Sigmoid colon (tissue), 7 donors: ENCODE data around the gene AQR. TPM values are rescaled to one million over a fixed set of nuclear protein-coding genes. Genes with fewer than 3 reads are reported as not detected.
"Not testable (repeated sequence)": the region's sequence is repeated elsewhere in the genome, so short reads cannot be mapped to it uniquely, and the experiment has no call there.

Source experiments
- DNase-seq: peaks from one replicate; pipeline ENCODE4 v3.0.0-alpha.2; 2019
- H3K27ac ChIP-seq, 4 donors: fragments of 200-600 bp; sonication (generic); one replicate each; pipeline ENCODE4 v1.5.1; 2016 to 2019; ENCODE audit warnings: mild to moderate bottlenecking in 1 of 4
- H3K27me3 ChIP-seq, 3 donors: fragments of 200-600 bp; sonication (generic); one replicate each; pipeline ENCODE4 v1.5.1; 2019; ENCODE audit warnings: mild to moderate bottlenecking in 1 of 3
- H3K36me3 ChIP-seq, 4 donors: fragments of 200-600 bp; sonication (generic); one replicate each; pipeline ENCODE4 v1.5.1; 2016 to 2019
- H3K4me1 ChIP-seq, 4 donors: fragments of 200-600 bp; sonication (generic); one replicate each; pipeline ENCODE4 v1.5.1; 2017 to 2019
- H3K4me3 ChIP-seq, 4 donors: fragments of 200-600 bp; sonication (generic); one replicate each; pipeline ENCODE4 v1.5.1; 2017 to 2019; ENCODE audit warnings: mild to moderate bottlenecking in 2 of 4, moderate library complexity in 1 of 4
- H3K9me3 ChIP-seq, 4 donors: fragments of 200-600 bp in 3 of 4; sonication (generic) in 3 of 4; one replicate each; pipeline versions ENCODE4 v1.5.1 to v1.6.1; 2013 to 2019
- EP300 ChIP-seq, 4 donors: sonication (generic); formaldehyde crosslinking; IDR thresholded peaks; one replicate each; pipeline ENCODE4 v1.6.1; 2017; ENCODE audit warnings: antibody characterized with exemption in 4 of 4
- POLR2A ChIP-seq, 2 donors: fragments of 450-650 bp; IDR thresholded peaks; one replicate each; pipeline ENCODE4 v1.6.1; 2016; ENCODE audit warnings: antibody characterized with exemption in 2 of 2, mild to moderate bottlenecking in 2 of 2, moderate library complexity in 2 of 2
- POLR2AphosphoS5 ChIP-seq, 4 donors: sonication (generic); formaldehyde crosslinking; IDR thresholded peaks; one replicate each; pipeline ENCODE4 v1.6.1; 2017; ENCODE audit warnings: antibody characterized with exemption in 4 of 4
- WGBS, 2 donors: extraction: QIAGEN DNeasy Blood & Tissue Kit; methylation state at CpG; one replicate each; pipeline ENCODE4 v1.1.7; 2013; 5-methylcytosine and 5-hydroxymethylcytosine counted together
- intact Hi-C: fragments of 100-400 bp; cut with DNase I; formaldehyde crosslinking; loops from one replicate; pipeline ENCODE4 v1.15.1; 2023
- polyA plus RNA-seq, 3 donors: library from polyadenylated mRNA; stranded (reverse); fragments of 200-250 nt; gene quantifications; one replicate each; pipeline ENCODE4 v1.2.3, GENCODE V29; 2013
- total RNA-seq, 4 donors: library from RNA; depleted of rRNA; stranded (reverse); fragments of >200 nt; gene quantifications; one replicate each; pipeline ENCODE4 v1.1.0, GENCODE V29; 2016
- TF ChIP-seq, protein P1 (sequence below), 4 experiments: fragments of 450-650 bp in 3 of 4; fragments of 200-600 bp in 1 of 4; IDR thresholded peaks; one replicate each; pipeline ENCODE4 v1.5.1; 2016 to 2019; ENCODE audit warnings: antibody characterized with exemption in 4 of 4, mild to moderate bottlenecking in 3 of 4, moderate library complexity in 2 of 4
- donor health status: healthy with polysubstance abuse.
- donor health status: Bipolar disorder and iron deficiency.
- donor health status: healthy.

AQR gene
- total and polyA plus RNA-seq, 7 donors: 3.7 to 24.2 (median 17.4) TPM

DNA sequence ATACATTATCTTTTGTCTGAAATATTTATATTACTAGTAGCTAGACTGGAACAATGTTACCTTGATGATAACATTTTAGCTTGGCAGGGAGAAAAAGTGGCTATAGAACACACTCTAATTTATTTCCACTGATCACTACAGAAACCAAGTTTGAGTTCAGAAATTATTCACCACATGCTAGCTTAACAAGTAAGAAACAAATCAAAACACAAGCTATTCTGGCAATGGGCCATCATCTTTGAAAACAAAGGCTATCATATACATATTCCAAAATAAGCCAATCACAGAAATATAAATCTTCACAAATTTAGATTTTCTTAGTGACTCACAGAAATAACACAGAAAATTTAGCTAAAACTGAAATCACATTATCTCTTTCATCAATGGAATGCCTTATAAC lies 17.1 kb downstream of the AQR start:
- Histone ChIP-seq H3K9me3 (no peaks in the 10 kb centered on the region), H3K27me3 (no peaks in the 10 kb centered on the region), H3K36me3 (peaks cover 0 to 55% (median 9%) of the 10 kb centered on the region in 4 donors), H3K27ac (no peak overlapping the region), H3K4me3 (no peak overlapping the region), H3K4me1 (peaks cover 0 to 12% (median 4%) of the 10 kb centered on the region in 4 donors)
- TF ChIP-seq EP300 (IDR thresholded peaks at IDR 0.05) (no peak), POLR2A (IDR thresholded peaks at IDR 0.05) (no peak)
- no peak for DNase-seq
- intact Hi-C loops: no loop called here

- Histone ChIP-seq H3K4me3 (no peak overlapping the region), H3K27ac (no peak overlapping the region), H3K4me1 (peaks cover 0 to 12% (median 4%) of the 10 kb centered on the region in 4 donors), H3K36me3 (peaks cover 0 to 54% (median 9%) of the 10 kb centered on the region in 4 donors), H3K9me3 (no peaks in the 10 kb centered on the region), H3K27me3 (no peaks in the 10 kb centered on the region)
- TF ChIP-seq EP300 (IDR thresholded peaks at IDR 0.05) (no peak), POLR2A (IDR thresholded peaks at IDR 0.05) (no peak), POLR2AphosphoS5 (IDR thresholded peaks at IDR 0.05) (no peak)
- TF ChIP-seq, protein P1, sequence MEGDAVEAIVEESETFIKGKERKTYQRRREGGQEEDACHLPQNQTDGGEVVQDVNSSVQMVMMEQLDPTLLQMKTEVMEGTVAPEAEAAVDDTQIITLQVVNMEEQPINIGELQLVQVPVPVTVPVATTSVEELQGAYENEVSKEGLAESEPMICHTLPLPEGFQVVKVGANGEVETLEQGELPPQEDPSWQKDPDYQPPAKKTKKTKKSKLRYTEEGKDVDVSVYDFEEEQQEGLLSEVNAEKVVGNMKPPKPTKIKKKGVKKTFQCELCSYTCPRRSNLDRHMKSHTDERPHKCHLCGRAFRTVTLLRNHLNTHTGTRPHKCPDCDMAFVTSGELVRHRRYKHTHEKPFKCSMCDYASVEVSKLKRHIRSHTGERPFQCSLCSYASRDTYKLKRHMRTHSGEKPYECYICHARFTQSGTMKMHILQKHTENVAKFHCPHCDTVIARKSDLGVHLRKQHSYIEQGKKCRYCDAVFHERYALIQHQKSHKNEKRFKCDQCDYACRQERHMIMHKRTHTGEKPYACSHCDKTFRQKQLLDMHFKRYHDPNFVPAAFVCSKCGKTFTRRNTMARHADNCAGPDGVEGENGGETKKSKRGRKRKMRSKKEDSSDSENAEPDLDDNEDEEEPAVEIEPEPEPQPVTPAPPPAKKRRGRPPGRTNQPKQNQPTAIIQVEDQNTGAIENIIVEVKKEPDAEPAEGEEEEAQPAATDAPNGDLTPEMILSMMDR (IDR thresholded peaks at IDR 0.05): no peak
- WGBS, 2 donors: 69 to 71% methylated on average over 1 of the region's 1 CpG
- DNase-seq: no peak
- intact Hi-C loops: no loop called here
These were observed 17.5 kb downstream of the AQR start for GRCh38 chr15:34951993-34952392.

- Histone ChIP-seq H3K36me3 (peaks cover 0 to 72% (median 9%) of the 10 kb centered on the region in 4 donors), H3K27me3 (no peaks in the 10 kb centered on the region), H3K4me1 (no peaks in the 10 kb centered on the region), H3K27ac (no peak overlapping the region), H3K9me3 (no peaks in the 10 kb centered on the region), H3K4me3 (no peak overlapping the region)
- no peak for TF ChIP-seq POLR2AphosphoS5 (IDR thresholded peaks at IDR 0.05)
- TF ChIP-seq POLR2A (IDR thresholded peaks at IDR 0.05): no peak
- no peak for TF ChIP-seq EP300 (IDR thresholded peaks at IDR 0.05)
- TF ChIP-seq, protein P1 (IDR thresholded peaks at IDR 0.05): no peak
- no peak for DNase-seq
- whole genome bisulfite sequencing, 2 donors: 93 to 94% methylated on average over 3 of the region's 3 CpGs
- intact Hi-C loops: no loop called here
These were observed 24.6 kb downstream of the AQR start for GRCh38 chr15:34944936-34945335.

- no peaks in the 10 kb centered on the region for H3K9me3 ChIP-seq
- H3K36me3 ChIP-seq: peaks cover under 1 to 84% (median 12%) of the 10 kb centered on the region in 4 donors
- H3K4me1 ChIP-seq: no peaks in the 10 kb centered on the region
- TF ChIP-seq EP300 (IDR thresholded peaks at IDR 0.05): no peak
- TF ChIP-seq POLR2A (IDR thresholded peaks at IDR 0.05): no peak
- TF ChIP-seq POLR2AphosphoS5 (IDR thresholded peaks at IDR 0.05): no peak
- TF ChIP-seq, protein P1 (IDR thresholded peaks at IDR 0.05): no peak
- no peak for DNase-seq
- H3K27ac ChIP-seq: no peak overlapping the region
- no peak overlapping the region for H3K4me3 ChIP-seq
- no peaks in the 10 kb centered on the region for H3K27me3 ChIP-seq
- intact Hi-C loops: no loop called here
These were observed 25.8 kb downstream of the AQR start for GRCh38 chr15:34943711-34944110.

- DNase-seq, H3K27me3 ChIP-seq, H3K4me3 ChIP-seq, H3K4me1 ChIP-seq, intact Hi-C loops, H3K27ac ChIP-seq, H3K9me3 ChIP-seq: not testable (repeated sequence)
- peaks cover 4 to 88% (median 15%) of the 10 kb centered on the region in 4 donors for H3K36me3 ChIP-seq
These were observed 26.3 kb downstream of the AQR start for GRCh38 chr15:34943264-34943663.

DNA sequence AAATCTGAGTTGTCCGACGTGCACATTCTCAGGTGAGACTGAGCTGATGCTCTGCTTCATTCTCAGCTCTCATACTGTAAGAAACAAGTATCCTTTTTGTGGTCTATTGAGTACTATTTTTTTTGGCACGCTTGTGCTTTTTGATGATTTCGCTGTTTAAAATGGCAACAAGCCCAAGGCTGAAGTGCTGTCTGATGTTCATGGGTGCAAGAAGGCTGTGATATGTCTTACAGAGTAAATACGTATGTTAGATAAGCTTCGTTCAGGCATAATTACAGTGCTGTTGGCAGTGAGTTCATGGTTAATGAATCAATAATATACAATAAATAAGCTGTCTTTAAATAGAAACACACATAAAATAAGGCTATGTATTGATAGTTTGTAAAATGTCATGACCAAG lies 27.2 kb downstream of the AQR start:
- TF ChIP-seq EP300 (IDR thresholded peaks at IDR 0.05) (no peak), POLR2AphosphoS5 (IDR thresholded peaks at IDR 0.05) (no peak), POLR2A (IDR thresholded peaks at IDR 0.05) (no peak)
- TF ChIP-seq, protein P1 (IDR thresholded peaks at IDR 0.05): no peak

More for the DNA sequence above, 27.2 kb downstream of the AQR start:
- no peaks in the 10 kb centered on the region for H3K27me3 ChIP-seq
- 48 to 78% methylated on average over 6 of the region's 6 CpGs for WGBS, 2 donors
- H3K4me3 ChIP-seq: no peak overlapping the region
- DNase-seq: no peak
- no peak overlapping the region for H3K27ac ChIP-seq
- H3K36me3 ChIP-seq: peaks cover 4 to 88% (median 17%) of the 10 kb centered on the region in 4 donors
- intact Hi-C loops: no loop called here
- no peaks in the 10 kb centered on the region for H3K9me3 ChIP-seq
- no peaks in the 10 kb centered on the region for H3K4me1 ChIP-seq
